Sigmoid colon (tissue), 7 donors: ENCODE data around the gene IP6K3. TPM values are rescaled to one million over a fixed set of nuclear protein-coding genes. Genes with fewer than 3 reads are reported as not detected.

Source experiments
- DNase-seq: peaks from one replicate; pipeline ENCODE4 v3.0.0-alpha.2; 2019
- H3K27ac ChIP-seq, 4 donors: fragments of 200-600 bp; sonication (generic); one replicate each; pipeline ENCODE4 v1.5.1; 2016 to 2019; ENCODE audit warnings: mild to moderate bottlenecking in 1 of 4
- H3K27me3 ChIP-seq, 3 donors: fragments of 200-600 bp; sonication (generic); one replicate each; pipeline ENCODE4 v1.5.1; 2019; ENCODE audit warnings: mild to moderate bottlenecking in 1 of 3
- H3K36me3 ChIP-seq, 4 donors: fragments of 200-600 bp; sonication (generic); one replicate each; pipeline ENCODE4 v1.5.1; 2016 to 2019
- H3K4me1 ChIP-seq, 4 donors: fragments of 200-600 bp; sonication (generic); one replicate each; pipeline ENCODE4 v1.5.1; 2017 to 2019
- H3K4me3 ChIP-seq, 4 donors: fragments of 200-600 bp; sonication (generic); one replicate each; pipeline ENCODE4 v1.5.1; 2017 to 2019; ENCODE audit warnings: mild to moderate bottlenecking in 2 of 4, moderate library complexity in 1 of 4
- H3K9me3 ChIP-seq, 4 donors: fragments of 200-600 bp in 3 of 4; sonication (generic) in 3 of 4; one replicate each; pipeline versions ENCODE4 v1.5.1 to v1.6.1; 2013 to 2019
- CTCF ChIP-seq, 4 experiments: fragments of 450-650 bp in 3 of 4; fragments of 200-600 bp in 1 of 4; IDR thresholded peaks; one replicate each; pipeline ENCODE4 v1.5.1; 2016 to 2019; ENCODE audit warnings: antibody characterized with exemption in 4 of 4, mild to moderate bottlenecking in 3 of 4, moderate library complexity in 2 of 4
- EP300 ChIP-seq, 4 donors: sonication (generic); formaldehyde crosslinking; IDR thresholded peaks; one replicate each; pipeline ENCODE4 v1.6.1; 2017; ENCODE audit warnings: antibody characterized with exemption in 4 of 4
- POLR2A ChIP-seq, 2 donors: fragments of 450-650 bp; IDR thresholded peaks; one replicate each; pipeline ENCODE4 v1.6.1; 2016; ENCODE audit warnings: antibody characterized with exemption in 2 of 2, mild to moderate bottlenecking in 2 of 2, moderate library complexity in 2 of 2
- POLR2AphosphoS5 ChIP-seq, 4 donors: sonication (generic); formaldehyde crosslinking; IDR thresholded peaks; one replicate each; pipeline ENCODE4 v1.6.1; 2017; ENCODE audit warnings: antibody characterized with exemption in 4 of 4
- WGBS, 2 donors: extraction: QIAGEN DNeasy Blood & Tissue Kit; methylation state at CpG; one replicate each; pipeline ENCODE4 v1.1.7; 2013; 5-methylcytosine and 5-hydroxymethylcytosine counted together
- intact Hi-C: fragments of 100-400 bp; cut with DNase I; formaldehyde crosslinking; loops from one replicate; pipeline ENCODE4 v1.15.1; 2023
- polyA plus RNA-seq, 3 donors: library from polyadenylated mRNA; stranded (reverse); fragments of 200-250 nt; gene quantifications; one replicate each; pipeline ENCODE4 v1.2.3, GENCODE V29; 2013
- total RNA-seq, 4 donors: library from RNA; depleted of rRNA; stranded (reverse); fragments of >200 nt; gene quantifications; one replicate each; pipeline ENCODE4 v1.1.0, GENCODE V29; 2016
- donor health status: healthy with polysubstance abuse.
- donor health status: Bipolar disorder and iron deficiency.
- donor health status: healthy.

The IP6K3 gene
- total and polyA plus RNA-seq, 7 donors = 0.46 to 10.3 (median 4.9) TPM

DNA sequence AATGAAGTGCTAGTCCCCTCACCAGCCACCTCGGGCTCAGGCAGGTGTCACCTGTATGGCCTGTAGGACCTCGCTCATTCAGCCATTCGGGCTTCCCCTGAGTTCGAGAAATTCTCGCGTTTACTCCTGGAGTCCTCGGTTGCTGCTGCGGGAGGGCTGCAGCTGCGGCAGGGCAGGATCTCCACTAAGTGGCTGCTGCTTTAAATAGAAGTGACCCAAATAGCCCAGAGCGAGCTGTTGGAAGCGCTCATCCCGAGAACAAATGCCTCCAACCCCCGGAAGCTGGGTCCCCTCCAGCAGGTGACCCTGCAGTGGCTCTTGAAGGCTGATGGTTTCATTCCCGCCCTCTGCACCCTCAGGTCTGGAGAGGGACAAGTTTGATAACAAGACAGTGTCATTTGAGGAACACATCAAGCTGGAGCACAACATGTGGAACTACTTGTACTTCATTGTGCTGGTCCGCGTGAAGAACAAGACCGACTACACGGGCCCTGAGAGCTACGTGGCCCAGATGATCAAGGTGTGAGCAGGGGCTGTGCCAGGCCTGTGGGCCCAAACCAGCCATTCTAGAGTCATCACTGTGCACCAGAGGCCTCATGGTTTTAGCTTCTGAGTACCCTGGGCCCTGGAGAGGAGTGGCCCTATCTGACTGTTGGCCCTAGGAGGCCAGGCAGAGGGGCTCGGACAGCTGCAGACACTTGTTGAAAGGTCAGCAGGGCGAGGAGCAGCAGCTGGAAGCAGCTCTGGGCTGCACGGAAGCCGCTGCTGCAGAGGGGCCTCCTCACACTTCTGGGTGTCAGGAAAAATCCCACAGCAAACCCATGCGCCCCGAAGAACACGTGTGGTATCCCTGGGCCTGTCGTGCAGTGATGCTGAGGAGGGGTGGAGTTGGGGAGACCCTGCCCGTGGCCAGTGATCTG, 53.3 kb downstream of the IP6K3 start:
- Histone ChIP-seq H3K27me3 (no peaks in the 10 kb centered on the region), H3K36me3 (peaks cover 0 to 47% (median 3%) of the 10 kb centered on the region in 4 donors), H3K27ac (no peak overlapping the region), H3K4me3 (no peak overlapping the region), H3K4me1 (peaks cover 0 to 39% (median 15%) of the 10 kb centered on the region in 4 donors), H3K9me3 (no peaks in the 10 kb centered on the region)
- DNase-seq = no peak
- intact Hi-C loops = no loop called here
- TF ChIP-seq EP300 (IDR thresholded peaks at IDR 0.05) (no peak), POLR2AphosphoS5 (IDR thresholded peaks at IDR 0.05) (no peak), CTCF (IDR thresholded peaks at IDR 0.05) (no peak), POLR2A (IDR thresholded peaks at IDR 0.05) (no peak)
- 73 to 79% methylated on average over 28 of the region's 28 CpGs for WGBS, 2 donors

DNA sequence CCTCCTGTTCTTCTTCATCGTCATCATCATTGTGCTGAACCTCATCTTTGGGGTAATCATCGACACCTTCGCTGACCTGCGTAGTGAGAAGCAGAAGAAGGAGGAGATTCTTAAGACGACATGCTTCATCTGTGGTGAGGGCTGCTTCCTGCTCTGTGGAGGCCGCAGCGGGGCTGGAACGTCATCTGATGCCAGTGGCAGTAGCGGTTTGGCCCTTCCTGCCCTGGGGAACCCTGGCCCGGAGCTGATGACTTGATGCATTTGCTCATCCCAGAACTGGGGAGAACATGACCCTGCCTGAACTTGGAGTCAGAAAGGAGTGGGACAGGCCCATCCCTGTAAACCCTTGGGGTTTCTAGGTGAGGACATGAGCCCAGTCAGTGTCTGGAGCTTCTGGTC, 53.9 kb downstream of the IP6K3 start:
- no peak overlapping the region for H3K27ac ChIP-seq
- H3K9me3 ChIP-seq = no peaks in the 10 kb centered on the region
- peaks cover 0 to 39% (median 15%) of the 10 kb centered on the region in 4 donors for H3K4me1 ChIP-seq
- WGBS, 2 donors = 50 to 75% methylated on average over 10 of the region's 10 CpGs
- intact Hi-C loops = no loop called here
- H3K27me3 ChIP-seq = no peaks in the 10 kb centered on the region
- TF ChIP-seq POLR2A (IDR thresholded peaks at IDR 0.05) (no peak), EP300 (IDR thresholded peaks at IDR 0.05) (no peak), CTCF (IDR thresholded peaks at IDR 0.05) (no peak), POLR2AphosphoS5 (IDR thresholded peaks at IDR 0.05) (no peak)
- no peak for DNase-seq
- no peak overlapping the region for H3K4me3 ChIP-seq
- peaks cover 0 to 40% (median 3%) of the 10 kb centered on the region in 4 donors for H3K36me3 ChIP-seq

DNA sequence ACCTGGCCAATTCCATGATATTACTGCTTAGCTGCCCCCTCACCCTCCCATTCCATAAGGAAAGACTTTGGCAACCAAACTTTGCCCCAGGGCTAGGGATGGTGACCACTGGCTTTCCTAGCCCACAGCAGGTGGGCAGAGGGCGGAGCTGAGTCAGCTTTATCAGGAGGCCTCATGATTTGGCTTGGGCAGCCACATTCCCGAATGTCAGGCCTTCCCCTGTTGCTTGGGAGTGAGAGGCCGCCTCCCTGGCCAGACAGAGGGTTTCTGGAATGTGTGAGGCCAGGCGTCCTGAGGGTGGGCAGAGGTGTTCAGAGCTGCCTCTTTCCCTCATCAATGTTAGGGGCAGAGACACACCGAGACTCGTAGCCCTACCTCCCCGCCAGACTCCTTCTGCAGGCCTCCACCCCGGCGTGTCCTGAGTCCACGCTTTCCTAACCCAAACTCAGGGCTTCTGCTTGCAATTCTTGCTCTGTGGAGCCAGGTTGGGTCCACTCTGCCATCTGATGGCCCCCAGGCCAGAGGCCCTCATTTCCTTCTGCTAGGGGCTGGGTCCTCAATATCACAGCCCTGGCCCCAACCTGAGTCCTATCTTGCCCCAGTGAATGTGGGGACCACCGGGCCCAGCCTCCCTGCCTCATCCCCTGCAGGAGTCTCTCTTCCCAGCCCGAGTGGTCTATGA, 54.5 kb downstream of the IP6K3 start:
- Histone ChIP-seq H3K27ac (no peak overlapping the region), H3K4me1 (peaks cover 0 to 35% (median 13%) of the 10 kb centered on the region in 4 donors), H3K9me3 (no peaks in the 10 kb centered on the region), H3K36me3 (peaks cover 0 to 34% (median 3%) of the 10 kb centered on the region in 4 donors), H3K27me3 (no peaks in the 10 kb centered on the region), H3K4me3 (no peak overlapping the region)
- TF ChIP-seq EP300 (IDR thresholded peaks at IDR 0.05) (no peak), CTCF (IDR thresholded peaks at IDR 0.05) (no peak), POLR2A (IDR thresholded peaks at IDR 0.05) (no peak), POLR2AphosphoS5 (IDR thresholded peaks at IDR 0.05) (no peak)
- no peak for DNase-seq
- 84 to 88% methylated on average over 12 of the region's 12 CpGs for WGBS, 2 donors
- intact Hi-C loops = no loop called here

DNA sequence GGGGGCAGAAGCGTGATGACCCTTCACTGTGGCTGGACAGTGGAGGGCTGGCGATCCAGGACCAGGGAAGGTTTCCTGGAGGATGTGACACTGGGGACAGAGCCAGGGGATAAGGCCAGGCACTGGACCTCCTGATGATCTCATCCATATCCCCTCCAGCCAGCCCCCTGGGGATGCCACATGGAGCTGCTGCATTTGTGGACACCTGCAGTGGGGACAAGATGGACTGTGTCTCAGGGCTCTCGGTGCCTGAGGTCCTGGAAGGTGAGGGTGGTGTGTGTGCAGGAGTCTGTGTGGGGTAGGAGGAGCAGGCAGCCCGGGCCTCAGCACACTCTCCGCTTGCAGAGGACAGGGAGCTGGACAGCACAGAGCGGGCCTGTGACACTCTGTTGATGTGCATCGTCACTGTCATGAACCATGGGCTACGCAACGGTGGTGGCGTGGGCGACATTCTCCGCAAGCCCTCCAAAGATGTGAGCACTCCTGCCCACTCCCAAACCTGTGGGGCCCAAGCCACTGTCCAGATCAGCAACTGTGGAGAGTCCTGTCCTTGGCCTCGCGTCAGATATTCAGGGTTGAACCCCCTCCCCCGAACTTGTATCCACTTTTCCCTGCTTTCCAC, 55.1 kb downstream of the IP6K3 start:
- WGBS, 2 donors = 85 to 96% methylated on average over 15 of the region's 15 CpGs
- TF ChIP-seq EP300 (IDR thresholded peaks at IDR 0.05) (no peak), CTCF (IDR thresholded peaks at IDR 0.05) (no peak), POLR2AphosphoS5 (IDR thresholded peaks at IDR 0.05) (no peak), POLR2A (IDR thresholded peaks at IDR 0.05) (no peak)
- intact Hi-C loops = no loop called here
- Histone ChIP-seq H3K9me3 (no peaks in the 10 kb centered on the region), H3K27me3 (no peaks in the 10 kb centered on the region), H3K36me3 (peaks cover 0 to 29% (median 3%) of the 10 kb centered on the region in 4 donors), H3K4me1 (peaks cover 0 to 29% (median 6%) of the 10 kb centered on the region in 4 donors), H3K4me3 (no peak overlapping the region), H3K27ac (no peak overlapping the region)
- DNase-seq = no peak
